Measurements from ENCODE around the gene CARD9. TPM values are rescaled to one million over a fixed set of nuclear protein-coding genes. Genes with fewer than 3 reads are reported as not detected.

CARD9 gene
- total RNA-seq, 2 experiments from 2014 or later: 0.92 to 1.7 TPM

DNA sequence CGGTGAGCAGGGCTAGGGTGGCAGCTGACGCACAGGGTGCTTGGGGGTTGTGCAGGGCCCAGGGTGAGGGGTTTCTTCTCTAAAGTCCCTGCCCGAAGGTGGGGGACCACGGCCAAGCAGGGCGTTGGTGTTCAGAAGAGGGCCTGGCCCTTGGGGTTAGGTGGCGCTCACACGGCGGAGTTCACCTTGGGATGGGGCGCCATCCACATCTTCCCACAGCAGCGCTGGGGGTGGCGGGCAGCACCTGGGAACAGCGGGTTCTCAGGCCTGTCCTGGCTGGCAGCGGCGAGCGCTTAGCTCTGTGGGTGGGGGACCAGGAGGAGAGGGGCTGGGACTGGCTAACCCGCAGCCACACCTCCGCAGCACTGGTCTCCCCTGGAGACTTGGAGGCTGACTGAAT is 40.0 kb downstream of the CARD9 start:
- Histone ChIP-seq H4K20me1 (ENCODE audit: insufficient read depth, low read length) (no peaks in the 10 kb centered on the region), H3K9me2 (ENCODE audit: insufficient read depth, low read length) (no peaks in the 10 kb centered on the region), H3K4me3 (ENCODE audit: low read depth, low read length, poor library complexity, severe bottlenecking) (no peak overlapping the region), H3K79me2 (ENCODE audit: insufficient read depth, low read depth, low read length) (no peaks in the 10 kb centered on the region), H2AFZ (ENCODE audit: low read length) (no peak overlapping the region), H3K4me2 (ENCODE audit: low read length) (no peak overlapping the region), H3K4me1 (ENCODE audit: insufficient read depth, low read length, poor library complexity, severe bottlenecking) (no peaks in the 10 kb centered on the region), H3K36me3 (ENCODE audit: insufficient read depth, low read length) (no peaks in the 10 kb centered on the region), H3K9me3 (ENCODE audit: low read length) (no peaks in the 10 kb centered on the region), H3K27ac (ENCODE audit: low read depth, low read length, poor library complexity, severe bottlenecking) (no peak overlapping the region)
- TF ChIP-seq EZH2phosphoT487 (IDR thresholded peaks at IDR 0.05; ENCODE audit: borderline replicate concordance, low read depth, low read length): no peak
- TF ChIP-seq, protein P1, sequence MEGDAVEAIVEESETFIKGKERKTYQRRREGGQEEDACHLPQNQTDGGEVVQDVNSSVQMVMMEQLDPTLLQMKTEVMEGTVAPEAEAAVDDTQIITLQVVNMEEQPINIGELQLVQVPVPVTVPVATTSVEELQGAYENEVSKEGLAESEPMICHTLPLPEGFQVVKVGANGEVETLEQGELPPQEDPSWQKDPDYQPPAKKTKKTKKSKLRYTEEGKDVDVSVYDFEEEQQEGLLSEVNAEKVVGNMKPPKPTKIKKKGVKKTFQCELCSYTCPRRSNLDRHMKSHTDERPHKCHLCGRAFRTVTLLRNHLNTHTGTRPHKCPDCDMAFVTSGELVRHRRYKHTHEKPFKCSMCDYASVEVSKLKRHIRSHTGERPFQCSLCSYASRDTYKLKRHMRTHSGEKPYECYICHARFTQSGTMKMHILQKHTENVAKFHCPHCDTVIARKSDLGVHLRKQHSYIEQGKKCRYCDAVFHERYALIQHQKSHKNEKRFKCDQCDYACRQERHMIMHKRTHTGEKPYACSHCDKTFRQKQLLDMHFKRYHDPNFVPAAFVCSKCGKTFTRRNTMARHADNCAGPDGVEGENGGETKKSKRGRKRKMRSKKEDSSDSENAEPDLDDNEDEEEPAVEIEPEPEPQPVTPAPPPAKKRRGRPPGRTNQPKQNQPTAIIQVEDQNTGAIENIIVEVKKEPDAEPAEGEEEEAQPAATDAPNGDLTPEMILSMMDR (conservative IDR thresholded peaks at IDR 0.05; ENCODE audit: low read length): no peak
- ChIA-PET CTCF (ENCODE audit: unreplicated experiment) (no interaction called here), POLR2A (no interaction called here)
- intact Hi-C loops (cut with micrococcal nuclease; ENCODE audit: unreplicated experiment): no loop called here
- no peak for DNase-seq (ENCODE audit: low spot score)
- no TSS peak for BruUV-seq (replicated peaks)

DNA sequence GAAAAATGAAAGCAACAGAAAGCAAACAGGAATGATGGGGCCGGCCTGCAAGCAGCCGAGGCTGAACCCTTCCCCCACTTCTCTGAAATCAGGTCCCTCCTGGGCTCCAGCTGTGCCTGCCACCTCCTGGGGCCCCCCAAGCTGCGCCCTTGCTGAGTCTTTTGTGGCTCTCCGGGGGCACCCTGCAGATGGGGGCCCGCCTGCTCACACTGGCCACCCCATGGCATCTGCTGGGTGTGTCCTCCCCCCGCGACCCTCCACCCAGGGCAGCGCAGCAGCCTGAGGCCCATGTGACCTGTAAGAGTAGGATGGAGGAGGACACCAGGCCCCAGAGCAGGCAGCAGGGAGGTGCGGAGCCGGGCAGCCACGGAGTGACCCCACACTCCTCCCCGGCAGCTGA is 40.4 kb downstream of the CARD9 start:
- Histone ChIP-seq H4K20me1 (ENCODE audit: insufficient read depth, low read length) (no peaks in the 10 kb centered on the region), H3K4me1 (ENCODE audit: insufficient read depth, low read length, poor library complexity, severe bottlenecking) (no peaks in the 10 kb centered on the region), H3K9me2 (ENCODE audit: insufficient read depth, low read length) (no peaks in the 10 kb centered on the region), H3K79me2 (ENCODE audit: insufficient read depth, low read depth, low read length) (no peaks in the 10 kb centered on the region), H3K27ac (ENCODE audit: low read depth, low read length, poor library complexity, severe bottlenecking) (no peak overlapping the region), H3K36me3 (ENCODE audit: insufficient read depth, low read length) (no peaks in the 10 kb centered on the region), H3K4me3 (ENCODE audit: low read depth, low read length, poor library complexity, severe bottlenecking) (no peak overlapping the region), H2AFZ (ENCODE audit: low read length) (no peak overlapping the region), H3K9me3 (ENCODE audit: low read length) (no peaks in the 10 kb centered on the region), H3K4me2 (ENCODE audit: low read length) (no peak overlapping the region)
- intact Hi-C loops (cut with micrococcal nuclease; ENCODE audit: unreplicated experiment): no loop called here
- ChIA-PET CTCF (ENCODE audit: unreplicated experiment) (no interaction called here), POLR2A (no interaction called here)
- DNase-seq (ENCODE audit: low spot score): no peak
- TF ChIP-seq, protein P1 (conservative IDR thresholded peaks at IDR 0.05; ENCODE audit: low read length): no peak
- no TSS peak for BruUV-seq (replicated peaks)

DNA sequence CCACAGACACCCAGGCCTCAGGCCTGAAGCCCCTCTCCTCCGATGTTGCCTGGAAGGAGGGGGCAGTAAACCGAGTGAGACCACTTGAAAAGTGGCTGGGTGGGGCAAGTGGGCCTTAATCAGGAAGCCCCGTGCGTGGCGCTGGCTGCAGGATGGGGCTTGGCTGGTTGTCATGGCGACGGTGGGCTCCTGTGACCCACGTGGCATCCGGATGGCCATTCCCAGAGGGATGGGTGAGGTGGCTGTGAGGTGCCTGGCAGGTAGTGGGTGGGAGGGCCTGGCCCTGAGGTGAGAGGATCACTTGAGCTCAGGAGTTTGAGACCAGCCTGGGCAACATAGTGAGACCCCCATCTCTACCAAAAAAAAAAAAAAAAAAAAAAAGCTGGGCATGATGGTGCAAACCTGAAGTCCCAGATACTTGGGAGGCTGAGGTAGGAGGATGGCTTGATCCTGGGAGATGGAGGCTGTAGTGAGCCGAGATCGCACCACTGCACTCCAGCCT is 40.9 kb downstream of the CARD9 start:
- no peak overlapping the region for H3K27ac ChIP-seq (ENCODE audit: low read depth, low read length, poor library complexity, severe bottlenecking)
- no peaks in the 10 kb centered on the region for H3K36me3 ChIP-seq (ENCODE audit: insufficient read depth, low read length)
- CTCF ChIA-PET (ENCODE audit: unreplicated experiment): no interaction called here
- no peaks in the 10 kb centered on the region for H3K9me2 ChIP-seq (ENCODE audit: insufficient read depth, low read length)
- DNase-seq (ENCODE audit: low spot score): no peak
- no peak for TF ChIP-seq EZH2phosphoT487 (IDR thresholded peaks at IDR 0.05; ENCODE audit: borderline replicate concordance, low read depth, low read length)
- TF ChIP-seq, protein P1 (conservative IDR thresholded peaks at IDR 0.05; ENCODE audit: low read length): no peak
- H4K20me1 ChIP-seq (ENCODE audit: insufficient read depth, low read length): no peaks in the 10 kb centered on the region
- no peaks in the 10 kb centered on the region for H3K79me2 ChIP-seq (ENCODE audit: insufficient read depth, low read depth, low read length)
- no peak overlapping the region for H3K4me2 ChIP-seq (ENCODE audit: low read length)
- H3K4me1 ChIP-seq (ENCODE audit: insufficient read depth, low read length, poor library complexity, severe bottlenecking): no peaks in the 10 kb centered on the region
- H3K4me3 ChIP-seq (ENCODE audit: low read depth, low read length, poor library complexity, severe bottlenecking): no peak overlapping the region
- intact Hi-C loops (cut with micrococcal nuclease; ENCODE audit: unreplicated experiment): no loop called here
- BruUV-seq (replicated peaks): no TSS peak
- no peaks in the 10 kb centered on the region for H3K9me3 ChIP-seq (ENCODE audit: low read length)
- POLR2A ChIA-PET: no interaction called here
- no peak overlapping the region for H2AFZ ChIP-seq (ENCODE audit: low read length)

All from OCI-LY7 (cell line).